BE2C (cell line): Measurements from ENCODE around the gene GALNT7.

ENCODE experiments used
- DNase-seq: peaks from one replicate; pipeline ENCODE4 v3.0.0-alpha.2; 2020
- H3K27me3 ChIP-seq: fragments of 250-450 bp; sonication (Bioruptor Pico); 2 replicates; pipeline ENCODE4 v1.5.1; 2020; ENCODE audit warnings: mild to moderate bottlenecking
- H3K36me3 ChIP-seq: fragments of 250-450 bp; sonication (Bioruptor Pico); 2 replicates; pipeline ENCODE4 v1.5.1; 2020; ENCODE audit warnings: mild to moderate bottlenecking
- H3K4me1 ChIP-seq: fragments of 250-450 bp; sonication (Bioruptor Pico); 2 replicates; pipeline ENCODE4 v1.5.1; 2020
- H3K4me3 ChIP-seq: 2 replicates; pipeline ENCODE4 v1.5.1; 2011; ENCODE audit warnings: low read depth, low read length
- H3K9me3 ChIP-seq: fragments of 250-450 bp; sonication (Bioruptor Pico); 2 replicates; pipeline ENCODE4 v1.5.1; 2020
- TF ChIP-seq, protein P1 (sequence below): IDR thresholded peaks from 2 replicates; pipeline ENCODE4 v1.5.1; 2012; ENCODE audit warnings: mild to moderate bottlenecking, low read depth, low read length

The GALNT7 gene

DNA sequence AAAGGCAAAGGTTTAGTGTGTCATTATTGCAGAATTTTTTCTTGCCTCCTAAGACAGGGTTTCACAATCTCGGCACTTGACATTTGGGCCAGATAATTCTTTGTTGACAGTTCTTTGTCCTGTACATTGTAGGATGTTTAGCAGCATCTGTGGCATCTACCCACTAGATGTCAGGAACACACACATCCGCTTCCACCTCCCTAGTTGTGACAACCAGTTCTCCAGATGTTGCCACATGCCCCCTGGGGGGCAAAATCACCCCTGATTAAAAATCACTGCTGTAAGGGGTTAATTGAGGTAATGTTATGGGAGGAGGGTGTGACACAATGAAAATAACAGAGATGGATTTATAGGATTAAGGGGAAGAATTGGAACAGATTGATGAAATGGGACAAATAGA, 90.3 kb downstream of the GALNT7 start:
- peak; percentile 8 for DNase-seq
- no peaks in the 10 kb centered on the region for H3K4me1 ChIP-seq

DNA sequence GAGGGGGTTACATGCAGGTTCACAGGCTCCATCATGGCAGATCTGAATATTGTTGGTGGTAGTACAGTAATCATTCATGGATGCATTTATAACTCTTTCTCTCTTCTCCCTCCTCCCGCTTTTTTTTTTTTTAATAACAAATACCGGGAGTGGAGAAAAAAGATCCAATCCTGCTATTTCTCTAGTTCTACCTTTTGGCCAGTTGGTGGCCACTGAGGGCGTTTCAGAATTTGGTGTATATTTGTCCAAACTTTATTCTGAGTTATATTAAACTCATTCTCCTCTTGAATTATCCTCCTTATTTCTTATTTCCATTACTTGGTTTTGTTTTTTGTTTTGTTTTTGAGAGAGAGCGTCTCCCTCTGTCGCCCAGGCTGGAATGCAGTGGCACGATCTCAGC, 90.7 kb downstream of the GALNT7 start:
- TF ChIP-seq, protein P1, sequence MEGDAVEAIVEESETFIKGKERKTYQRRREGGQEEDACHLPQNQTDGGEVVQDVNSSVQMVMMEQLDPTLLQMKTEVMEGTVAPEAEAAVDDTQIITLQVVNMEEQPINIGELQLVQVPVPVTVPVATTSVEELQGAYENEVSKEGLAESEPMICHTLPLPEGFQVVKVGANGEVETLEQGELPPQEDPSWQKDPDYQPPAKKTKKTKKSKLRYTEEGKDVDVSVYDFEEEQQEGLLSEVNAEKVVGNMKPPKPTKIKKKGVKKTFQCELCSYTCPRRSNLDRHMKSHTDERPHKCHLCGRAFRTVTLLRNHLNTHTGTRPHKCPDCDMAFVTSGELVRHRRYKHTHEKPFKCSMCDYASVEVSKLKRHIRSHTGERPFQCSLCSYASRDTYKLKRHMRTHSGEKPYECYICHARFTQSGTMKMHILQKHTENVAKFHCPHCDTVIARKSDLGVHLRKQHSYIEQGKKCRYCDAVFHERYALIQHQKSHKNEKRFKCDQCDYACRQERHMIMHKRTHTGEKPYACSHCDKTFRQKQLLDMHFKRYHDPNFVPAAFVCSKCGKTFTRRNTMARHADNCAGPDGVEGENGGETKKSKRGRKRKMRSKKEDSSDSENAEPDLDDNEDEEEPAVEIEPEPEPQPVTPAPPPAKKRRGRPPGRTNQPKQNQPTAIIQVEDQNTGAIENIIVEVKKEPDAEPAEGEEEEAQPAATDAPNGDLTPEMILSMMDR, result peak; percentile 19
- Histone ChIP-seq H3K27me3 (no peaks in the 10 kb centered on the region), H3K36me3 (no peaks in the 10 kb centered on the region), H3K9me3 (no peaks in the 10 kb centered on the region), H3K4me1 (no peaks in the 10 kb centered on the region), H3K4me3 (no peak overlapping the region)
- DNase-seq, result no peak

More for the DNA sequence above, 90.3 kb downstream of the GALNT7 start:
- Histone ChIP-seq H3K9me3 (no peaks in the 10 kb centered on the region), H3K36me3 (no peaks in the 10 kb centered on the region), H3K27me3 (no peaks in the 10 kb centered on the region), H3K4me3 (no peak overlapping the region)
- TF ChIP-seq, protein P1, result no peak

DNA sequence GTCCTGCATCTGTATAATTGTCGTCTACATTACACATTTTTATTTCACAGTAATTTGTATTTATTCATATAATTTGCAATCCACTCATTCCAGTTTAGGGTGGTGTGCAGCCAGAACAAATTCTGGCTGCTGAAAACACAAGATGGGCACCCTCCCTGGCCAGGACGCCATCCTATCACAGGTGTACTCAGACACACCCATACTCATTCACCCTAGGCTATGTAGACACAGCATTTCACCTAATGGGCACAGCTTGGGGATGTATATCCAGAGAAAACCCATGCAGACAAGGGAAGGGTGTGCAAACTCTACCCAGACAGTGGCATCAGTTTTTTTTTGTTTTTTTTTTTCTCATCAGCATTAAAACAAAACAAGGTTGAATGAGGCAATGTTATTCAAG, 92.4 kb downstream of the GALNT7 start:
- no peaks in the 10 kb centered on the region for H3K9me3 ChIP-seq
- no peaks in the 10 kb centered on the region for H3K36me3 ChIP-seq
- no peak overlapping the region for H3K4me3 ChIP-seq
- TF ChIP-seq, protein P1, result no peak
- DNase-seq, result no peak
- H3K27me3 ChIP-seq, result no peaks in the 10 kb centered on the region
- peaks cover 4% of the 10 kb centered on the region; the same call in 1 of the 2 replicates for H3K4me1 ChIP-seq

DNA sequence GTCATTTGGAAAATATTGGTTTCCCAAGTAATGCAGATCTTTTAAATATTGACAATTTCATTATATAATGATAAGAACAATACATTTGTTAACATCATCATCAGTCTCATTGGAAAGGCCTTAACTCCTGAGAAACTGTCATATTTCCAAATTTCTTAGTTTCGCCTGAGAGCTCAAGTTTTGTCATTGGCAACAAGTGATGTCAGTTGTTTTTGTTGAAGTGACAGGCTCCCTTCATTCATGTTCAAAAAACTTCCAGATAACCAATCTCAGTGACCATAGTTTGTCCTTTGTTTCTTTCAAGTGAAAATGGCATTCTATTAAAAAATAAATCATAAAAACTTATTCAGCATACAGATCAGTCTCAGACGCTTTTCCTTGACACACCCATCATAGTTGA, 93.8 kb downstream of the GALNT7 start:
- H3K9me3 ChIP-seq, result no peaks in the 10 kb centered on the region
- no peak for DNase-seq
- TF ChIP-seq, protein P1, result no peak
- no peak overlapping the region for H3K4me3 ChIP-seq
- no peaks in the 10 kb centered on the region for H3K27me3 ChIP-seq
- peaks cover 4% of the 10 kb centered on the region; the same call in 1 of the 2 replicates for H3K4me1 ChIP-seq
- no peaks in the 10 kb centered on the region for H3K36me3 ChIP-seq

DNA sequence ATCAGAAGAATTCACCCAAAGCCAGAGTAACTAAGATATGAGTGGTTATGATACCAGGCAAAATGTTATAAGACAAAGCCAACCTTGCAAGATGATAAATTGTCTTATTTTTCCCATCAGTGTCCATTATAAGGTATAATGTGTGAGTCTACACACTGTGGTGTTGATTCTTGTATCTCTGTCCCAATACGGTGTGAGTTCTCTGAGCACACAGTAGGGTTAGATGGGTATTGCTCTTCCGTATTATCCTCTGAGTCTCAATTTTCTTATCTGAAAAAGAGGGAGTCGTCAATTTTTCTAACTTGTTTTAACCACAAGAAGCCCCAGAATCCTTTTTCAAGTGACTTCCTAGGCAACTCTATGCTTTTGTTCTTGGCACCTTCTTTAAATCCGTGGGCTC, 95.6 kb downstream of the GALNT7 start:
- Histone ChIP-seq H3K4me1 (peaks cover 8% of the 10 kb centered on the region), H3K36me3 (no peaks in the 10 kb centered on the region), H3K9me3 (no peaks in the 10 kb centered on the region), H3K27me3 (no peaks in the 10 kb centered on the region), H3K4me3 (no peak overlapping the region)
- TF ChIP-seq, protein P1, result no peak
- DNase-seq, result no peak

DNA sequence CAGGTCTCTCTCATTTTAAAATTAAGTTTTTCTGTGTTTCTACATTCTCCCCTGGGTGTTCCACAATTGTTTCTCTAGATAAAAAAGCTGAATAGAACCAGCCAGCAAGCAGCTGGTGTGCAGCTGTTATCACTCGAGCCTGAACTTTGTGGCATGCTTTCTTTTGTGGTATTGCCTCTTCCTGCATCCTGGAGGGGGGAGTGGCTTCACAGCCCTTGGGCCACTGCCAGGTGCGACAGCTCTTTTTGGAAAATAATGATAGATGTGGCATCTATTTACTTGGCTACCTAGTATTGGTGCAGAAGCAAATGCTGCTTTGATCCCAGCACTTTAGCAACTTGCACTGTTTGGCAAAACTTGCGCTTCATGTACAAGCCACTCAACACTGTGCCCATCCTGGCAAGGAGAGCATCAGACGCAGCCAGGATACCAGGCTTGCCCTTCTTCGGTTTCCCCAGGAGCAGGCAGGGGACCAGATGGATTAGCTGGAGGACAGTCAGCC, 96.1 kb downstream of the GALNT7 start:
- Histone ChIP-seq H3K36me3 (no peaks in the 10 kb centered on the region), H3K27me3 (no peaks in the 10 kb centered on the region), H3K9me3 (no peaks in the 10 kb centered on the region), H3K4me3 (no peak overlapping the region; the same call in 1 of the 2 replicates), H3K4me1 (peaks cover 13% of the 10 kb centered on the region)
- DNase-seq, result peak; percentile 42
- TF ChIP-seq, protein P1, result no peak
